ENCODE results near the gene WNT11.

Gene WNT11

DNA sequence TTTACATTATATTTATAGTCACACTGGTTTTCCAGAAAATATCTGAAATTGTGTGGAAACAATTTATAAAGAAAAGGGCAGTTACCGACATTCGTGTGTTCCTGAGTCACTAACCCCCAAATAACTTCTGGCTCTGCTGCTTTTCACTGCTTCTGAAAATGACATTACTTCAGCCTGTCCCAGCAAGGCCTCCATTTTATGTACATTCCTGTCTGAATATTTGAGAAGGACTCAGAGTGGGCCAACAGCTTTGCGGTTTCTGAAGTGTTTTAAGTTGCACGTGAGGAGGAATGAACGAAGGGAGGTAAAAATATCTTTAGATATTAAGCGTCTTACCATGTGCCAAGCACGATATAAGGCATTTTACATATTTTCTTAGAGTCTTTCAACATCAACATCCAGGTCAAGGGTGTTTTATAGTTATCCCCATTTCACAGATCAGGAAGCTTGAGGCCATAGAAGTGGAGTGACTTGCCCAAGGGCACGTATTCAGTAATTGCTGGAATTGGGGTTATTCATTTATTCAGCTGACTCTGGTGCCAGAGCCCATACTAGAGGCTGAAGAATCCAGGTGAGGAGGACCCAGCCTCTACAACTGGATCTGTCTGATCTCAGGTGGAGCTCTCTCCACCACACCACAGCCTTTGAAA is 30.8 kb upstream of the WNT11 start:
- DNase-seq: peak; percentile 12

DNA sequence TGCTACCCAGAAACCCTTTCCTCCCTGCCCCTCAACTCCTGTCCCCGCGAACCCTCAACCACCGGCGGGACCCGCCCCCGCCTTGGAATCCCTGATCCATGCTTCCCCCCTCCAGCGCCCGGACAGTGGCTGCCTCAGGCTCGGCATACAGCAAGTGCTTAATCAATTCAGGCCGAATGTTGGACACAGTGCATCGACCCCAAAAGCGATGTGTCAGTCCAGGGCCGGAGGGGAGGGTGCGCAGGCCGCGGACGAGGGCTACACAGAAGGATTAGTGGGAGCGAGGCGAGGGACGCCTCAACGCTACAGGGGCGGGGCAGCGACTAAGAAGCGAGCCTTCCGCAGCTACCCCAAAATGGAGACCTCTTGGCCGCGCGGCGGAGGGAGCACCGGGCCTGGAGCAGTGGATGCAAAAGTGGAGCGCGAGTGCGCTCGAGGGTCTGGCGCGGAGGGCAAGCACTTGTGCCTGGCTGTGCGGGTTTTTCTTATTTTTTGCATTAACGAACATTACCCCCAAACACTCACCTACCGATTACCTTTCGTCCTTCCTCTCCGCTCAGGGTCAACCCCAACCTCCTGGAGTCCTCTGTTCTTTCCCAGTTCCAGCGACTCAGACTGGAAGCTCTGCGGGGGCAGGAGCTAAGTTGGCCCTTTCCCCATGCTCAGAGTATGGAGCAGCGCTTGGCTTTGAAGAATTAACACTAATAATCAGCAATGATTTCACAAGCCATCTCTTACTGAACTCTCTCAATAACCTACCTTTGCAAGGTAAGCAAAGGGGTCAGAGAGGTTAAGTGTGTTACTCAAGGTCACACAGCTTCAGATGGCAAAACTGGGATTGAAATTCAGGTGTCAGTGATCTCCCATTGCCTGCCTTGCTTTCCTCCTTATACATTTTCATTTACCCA is 30.0 kb upstream of the WNT11 start:
- peak; percentile 84 for DNase-seq

DNA sequence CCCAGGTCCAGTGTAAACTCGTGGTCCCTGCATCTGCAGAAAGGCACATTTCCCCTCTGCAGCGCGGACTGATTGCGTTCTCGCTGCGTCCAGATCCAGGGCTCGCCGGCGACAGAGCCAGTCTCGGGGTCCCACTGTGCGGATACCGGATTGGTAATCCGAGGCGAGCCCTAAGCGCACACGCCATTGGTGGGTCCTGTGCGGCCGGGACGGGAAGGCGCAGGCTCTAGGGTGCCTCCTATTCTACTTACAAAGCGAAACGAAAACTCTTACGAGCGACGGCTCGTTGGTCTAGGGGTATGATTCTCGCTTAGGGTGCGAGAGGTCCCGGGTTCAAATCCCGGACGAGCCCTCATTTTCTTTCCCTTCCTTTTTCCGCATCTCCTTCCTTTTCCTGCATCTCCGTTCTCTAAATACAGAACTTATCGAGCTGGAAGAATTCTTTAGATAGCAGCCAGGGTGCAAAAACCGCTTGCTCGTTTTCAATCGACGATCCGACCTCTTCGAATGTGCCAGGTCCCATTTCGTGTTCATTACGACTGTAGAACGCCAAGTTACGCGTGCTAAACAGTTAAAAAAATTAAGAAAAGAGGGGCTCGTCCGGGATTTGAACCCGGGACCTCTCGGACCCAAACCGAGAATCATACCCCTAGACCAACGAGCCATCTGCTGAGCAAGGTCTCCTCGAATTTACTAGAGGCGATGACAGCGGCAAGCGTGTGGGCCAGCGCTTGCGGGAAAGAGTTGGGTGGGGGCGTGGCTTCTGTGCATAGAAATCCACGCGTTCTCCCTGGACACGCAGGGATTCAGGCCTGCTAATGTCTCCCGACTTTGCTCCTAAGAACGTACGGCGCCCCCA is 29.2 kb upstream of the WNT11 start:
- DNase-seq: peak; percentile 97

DNA sequence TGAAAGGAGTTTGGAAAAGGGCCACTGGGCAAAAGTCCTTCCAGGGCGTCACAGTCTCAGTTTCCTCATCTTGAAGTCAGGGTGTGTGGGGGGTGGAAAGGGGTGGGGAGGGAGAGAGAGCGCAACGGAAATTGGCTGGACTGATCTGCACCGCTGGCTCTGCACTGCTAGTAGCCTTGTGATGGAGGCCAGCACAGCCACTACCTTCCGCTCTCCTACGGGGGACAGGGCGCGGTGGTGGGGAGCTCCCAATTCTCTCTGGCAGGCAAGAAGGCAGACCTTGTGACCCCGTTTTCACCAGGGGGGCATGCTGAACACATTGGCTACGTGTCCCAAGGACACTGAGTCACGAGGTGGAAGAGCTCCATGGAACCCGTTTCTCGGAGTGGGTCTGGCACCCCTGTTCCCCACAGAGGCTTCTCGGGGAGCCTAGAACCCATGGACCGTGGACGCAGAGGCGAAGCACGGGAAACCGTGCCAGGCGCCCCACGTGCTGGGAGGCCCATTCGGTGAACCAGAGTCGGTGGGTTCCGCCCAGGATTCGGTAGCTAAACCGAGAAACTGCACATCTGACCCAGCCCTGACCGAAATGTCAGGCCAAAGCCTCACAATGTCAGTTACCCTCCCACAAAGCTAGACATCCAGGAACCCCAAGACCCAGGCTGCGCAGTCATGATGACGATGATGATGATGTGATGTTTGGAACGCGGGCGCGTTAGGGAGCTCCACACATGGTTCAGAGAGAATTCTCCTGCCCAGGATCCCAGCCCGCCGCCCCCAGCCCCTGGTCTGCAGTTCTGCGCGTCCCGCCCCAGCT is 28.3 kb upstream of the WNT11 start:
- peak; percentile 39 for DNase-seq

DNA sequence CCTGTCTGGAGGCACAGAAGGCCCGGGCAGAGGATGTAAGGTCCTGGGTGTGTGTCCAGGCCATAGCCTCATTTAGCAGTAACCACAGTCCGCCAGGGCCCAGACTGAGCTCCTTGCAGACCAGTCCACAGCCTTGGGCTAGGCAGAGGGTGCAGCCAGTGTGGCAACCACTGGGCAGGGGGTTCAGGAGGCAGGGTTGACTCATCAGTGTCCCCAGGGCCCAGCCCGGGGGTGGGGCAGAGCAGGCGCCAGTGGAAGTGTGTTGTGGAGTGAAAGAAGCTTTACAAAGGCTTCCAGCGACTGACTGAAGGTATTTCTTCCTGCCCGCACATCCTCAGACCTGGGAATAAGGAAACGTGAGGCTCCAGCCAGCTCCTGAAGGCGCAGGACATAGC is 27.7 kb upstream of the WNT11 start:
- peak; percentile 36 for DNase-seq

DNA sequence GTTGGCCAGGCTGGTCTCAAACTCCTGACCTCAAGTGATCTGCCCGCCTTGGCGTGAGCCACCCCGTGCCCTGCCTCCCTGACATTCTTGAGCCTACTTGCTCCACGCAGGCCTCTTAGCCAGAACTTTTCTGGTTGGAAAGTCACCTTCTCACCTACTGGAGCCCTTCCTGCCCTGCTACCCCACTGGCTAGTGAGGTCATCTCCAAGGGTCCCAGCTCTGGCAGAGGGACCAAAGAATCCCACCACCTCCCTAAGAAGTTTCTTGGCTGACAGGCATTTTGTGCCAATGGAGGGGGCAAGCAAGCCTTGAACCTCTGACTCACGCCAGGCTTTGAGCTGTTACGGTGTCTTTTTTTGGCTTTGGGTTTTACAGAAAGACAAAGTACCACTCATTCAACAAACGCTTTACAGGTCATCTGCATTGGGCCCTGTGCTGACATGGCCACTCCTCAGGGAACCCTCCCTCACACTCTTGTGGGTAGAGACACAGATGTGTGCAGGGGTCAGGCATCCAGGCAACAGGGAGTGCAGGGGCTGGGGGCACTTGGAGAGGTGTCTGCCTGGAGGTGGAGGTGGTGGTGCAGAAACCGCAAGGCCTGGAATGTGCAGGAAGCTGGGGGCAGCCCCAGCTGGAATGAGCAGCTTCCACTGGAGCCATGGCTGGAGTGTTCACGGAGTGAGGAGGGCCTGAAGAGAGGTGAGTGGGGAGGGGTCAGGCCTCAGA is 27.1 kb upstream of the WNT11 start:
- no peak for DNase-seq

DNA sequence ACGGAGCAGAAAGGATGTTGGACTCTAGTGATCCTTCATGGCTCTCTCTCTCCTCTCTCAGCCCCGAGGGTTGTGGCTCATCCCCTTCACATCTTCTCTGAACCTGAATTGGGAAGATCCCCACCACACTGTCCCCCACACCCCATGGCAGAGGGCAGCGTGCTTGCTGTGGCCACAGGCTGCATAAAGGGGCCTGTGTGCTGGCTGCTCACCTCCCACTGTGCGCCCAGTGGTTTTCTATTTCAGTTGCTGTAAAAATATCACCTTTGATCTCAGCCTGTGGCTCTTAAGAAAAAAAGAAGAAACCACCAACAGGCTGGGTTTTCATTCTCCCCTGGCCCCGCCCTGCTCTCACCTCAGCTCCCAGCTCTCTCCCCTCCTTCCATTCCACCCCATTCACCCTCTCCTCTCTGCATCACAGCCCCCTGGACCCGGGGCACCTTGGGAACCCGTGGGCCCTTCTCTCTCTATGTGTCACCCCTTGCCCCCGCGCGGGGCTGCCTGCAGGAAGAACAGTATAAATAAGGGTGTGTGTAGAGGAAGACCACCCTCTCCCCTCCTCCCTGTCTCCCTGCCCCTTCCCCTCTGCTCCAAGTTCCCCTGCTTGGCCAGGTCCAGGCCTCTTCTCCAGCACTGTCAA is 25.8 kb upstream of the WNT11 start:
- peak; percentile 43 for DNase-seq

DNA sequence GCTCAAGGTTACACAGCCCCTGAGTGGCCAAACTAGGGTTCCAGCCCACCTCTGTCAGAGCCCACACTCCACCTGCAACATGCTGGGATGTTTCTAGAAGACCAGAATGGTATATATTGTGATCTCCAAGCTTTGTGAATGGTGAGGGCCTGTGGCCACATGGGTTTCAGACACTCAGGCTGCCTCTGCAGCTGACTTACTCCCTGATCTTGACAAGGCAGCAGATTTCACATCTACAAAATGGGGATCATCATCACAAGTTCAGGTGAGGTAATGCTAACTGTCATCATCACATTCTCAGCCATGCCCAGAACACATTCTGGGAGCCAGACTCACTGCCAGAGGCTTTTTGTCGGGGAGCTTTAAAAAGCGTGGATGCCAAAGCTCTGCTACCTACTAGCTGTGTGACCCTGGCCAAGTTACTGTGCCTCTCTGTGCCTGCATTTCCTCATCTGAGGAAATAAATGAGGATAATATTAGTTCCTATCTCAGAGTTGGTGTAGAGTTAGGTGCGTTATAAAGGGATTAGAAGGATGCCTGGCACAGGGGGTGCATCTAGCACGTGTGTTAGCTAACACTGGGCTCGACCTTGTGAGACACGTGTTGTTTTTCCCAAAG is 24.9 kb upstream of the WNT11 start:
- no peak for DNase-seq

DNA sequence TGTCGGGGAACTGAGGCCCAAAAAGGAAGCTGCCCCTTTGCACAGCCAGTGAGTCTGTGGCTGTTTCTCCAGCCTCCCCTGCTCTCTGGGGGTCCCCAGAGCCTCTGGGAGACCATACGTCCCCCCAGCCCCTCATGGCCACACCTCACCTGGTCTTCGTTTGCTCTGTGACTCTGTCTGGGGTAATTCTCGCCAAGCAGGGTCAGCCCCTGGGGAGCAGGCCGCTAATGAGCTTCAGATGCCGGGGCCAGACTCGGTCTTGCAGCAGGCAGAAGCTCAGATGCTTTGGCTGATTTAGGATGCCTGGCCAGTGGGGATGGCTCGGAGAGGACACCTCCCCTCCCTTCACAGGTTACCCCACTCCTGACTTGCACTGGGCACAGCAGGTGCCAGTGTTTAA is 24.1 kb upstream of the WNT11 start:
- DNase-seq: peak; percentile 67

DNA sequence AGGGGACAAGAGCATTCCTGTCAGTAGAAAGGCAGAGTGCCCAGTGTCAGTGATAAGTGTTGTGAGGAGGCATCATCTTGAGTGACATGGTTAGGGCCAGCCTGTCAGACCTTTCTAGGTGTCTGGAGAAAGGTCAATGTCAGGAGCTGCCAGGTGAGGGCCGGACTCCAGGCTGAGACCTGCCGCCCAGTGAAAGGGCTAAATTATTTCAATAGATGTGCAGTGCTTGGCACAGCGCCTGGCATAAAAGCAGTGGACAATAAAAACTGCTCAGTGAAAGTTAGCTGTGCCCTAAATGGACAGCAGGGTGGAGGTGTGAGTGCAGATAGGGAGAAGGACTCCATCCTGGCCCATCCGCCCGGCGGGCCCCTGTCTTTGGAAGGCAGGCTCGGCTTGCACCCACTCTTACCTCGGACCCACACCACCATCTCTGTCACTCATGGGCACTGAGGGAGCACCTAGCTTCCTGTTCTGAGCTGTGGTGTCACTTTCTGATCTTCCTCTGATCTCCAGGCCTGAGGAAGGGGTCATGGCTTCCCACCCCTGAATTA is 23.5 kb upstream of the WNT11 start:
- peak; percentile 24 for DNase-seq

DNA sequence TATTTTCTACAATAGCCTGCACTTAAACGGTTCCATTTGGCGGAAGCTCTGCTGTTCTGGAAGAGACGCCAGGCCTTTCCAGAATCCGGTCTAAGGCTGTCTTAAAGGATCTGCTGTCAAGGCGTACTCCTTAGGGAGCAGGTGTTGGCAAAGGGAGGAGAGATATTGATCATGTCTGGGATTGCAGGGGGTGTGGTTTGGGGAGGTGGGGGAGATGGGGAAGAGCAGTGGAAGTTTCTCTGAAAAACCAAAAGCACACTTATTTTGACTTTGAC is 22.5 kb upstream of the WNT11 start:
- no peak for DNase-seq

DNA sequence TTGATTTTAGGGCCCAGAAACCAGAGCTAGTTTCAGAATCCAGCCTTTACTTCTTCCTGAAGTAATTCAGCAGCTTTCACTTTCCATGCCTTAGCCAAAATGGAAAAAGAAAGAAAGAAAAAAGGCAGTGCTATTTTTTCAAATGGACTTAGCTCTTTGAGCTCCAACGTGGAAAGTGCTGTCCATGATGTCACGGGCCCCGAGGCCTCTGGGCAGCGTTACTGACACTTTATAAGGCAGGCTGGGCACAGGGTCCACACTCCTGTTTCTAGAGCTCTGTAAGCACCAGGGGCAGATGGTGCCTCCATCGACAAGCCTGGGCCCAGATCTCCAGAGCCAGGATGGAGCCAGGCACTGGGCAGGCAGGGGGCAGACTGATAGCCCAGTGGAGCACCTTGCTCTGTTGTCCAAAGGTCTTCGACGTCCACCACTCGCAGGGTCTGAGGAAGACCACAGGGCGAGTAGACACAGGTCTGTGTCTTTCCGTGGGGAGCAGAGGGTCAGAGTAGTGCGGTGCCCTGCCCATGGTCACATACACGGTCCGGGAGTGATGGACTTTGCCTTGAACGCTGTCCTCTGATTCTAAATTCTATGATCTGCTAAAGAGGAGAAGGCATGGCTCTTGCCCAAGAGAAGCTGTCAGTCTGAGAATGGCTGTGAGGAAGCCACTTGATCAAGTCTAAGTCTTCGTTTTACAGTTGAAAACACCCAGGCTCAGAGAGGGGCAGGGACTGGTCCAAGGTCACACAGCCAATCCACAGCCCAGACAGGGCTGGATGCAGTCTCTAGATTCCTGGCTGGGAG is 22.0 kb upstream of the WNT11 start:
- no peak for DNase-seq

DNA sequence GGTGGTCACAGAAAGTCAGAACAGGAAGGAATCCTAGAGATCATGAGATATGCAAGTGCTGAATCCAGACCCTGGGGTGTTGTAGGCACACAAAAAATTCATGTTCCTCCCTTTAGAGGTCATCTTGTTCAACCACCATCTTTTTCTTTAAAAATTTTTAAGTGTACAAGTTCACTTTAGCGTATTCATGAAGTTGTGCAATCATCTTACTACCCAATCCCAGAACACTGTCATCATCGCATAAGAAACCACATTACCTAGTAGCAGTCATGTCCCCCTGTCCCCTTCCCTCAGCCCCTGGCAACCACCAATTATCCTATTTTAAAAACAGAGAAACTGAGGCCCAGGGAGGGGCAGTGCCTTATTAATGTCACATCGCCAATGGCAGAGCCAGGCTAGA is 20.3 kb upstream of the WNT11 start:
- no peak for DNase-seq

DNA sequence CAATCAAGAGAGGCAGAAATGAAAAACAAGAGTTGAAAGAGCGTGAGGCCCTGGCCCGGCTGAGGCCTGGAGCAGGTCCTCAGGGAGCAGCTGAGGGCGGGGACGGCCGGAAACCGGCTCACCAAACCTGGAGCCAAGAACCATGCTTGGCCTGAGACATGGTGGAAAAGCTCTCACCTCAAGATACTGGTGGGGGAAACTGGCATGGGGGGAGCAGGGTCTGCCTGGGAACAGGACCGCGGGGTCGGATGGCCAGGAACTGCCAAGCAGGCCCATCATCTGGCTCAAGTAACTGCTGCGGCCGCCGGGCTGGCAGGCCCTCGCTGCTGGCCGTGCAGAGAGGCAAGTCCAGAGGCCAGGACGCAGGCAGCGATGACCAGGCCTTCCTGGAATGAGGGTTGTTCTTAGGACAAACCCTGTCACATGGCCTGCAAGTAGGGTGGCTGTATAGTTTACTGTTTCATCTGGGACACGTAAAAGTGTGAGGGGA is 18.9 kb upstream of the WNT11 start:
- DNase-seq: no peak

DNA sequence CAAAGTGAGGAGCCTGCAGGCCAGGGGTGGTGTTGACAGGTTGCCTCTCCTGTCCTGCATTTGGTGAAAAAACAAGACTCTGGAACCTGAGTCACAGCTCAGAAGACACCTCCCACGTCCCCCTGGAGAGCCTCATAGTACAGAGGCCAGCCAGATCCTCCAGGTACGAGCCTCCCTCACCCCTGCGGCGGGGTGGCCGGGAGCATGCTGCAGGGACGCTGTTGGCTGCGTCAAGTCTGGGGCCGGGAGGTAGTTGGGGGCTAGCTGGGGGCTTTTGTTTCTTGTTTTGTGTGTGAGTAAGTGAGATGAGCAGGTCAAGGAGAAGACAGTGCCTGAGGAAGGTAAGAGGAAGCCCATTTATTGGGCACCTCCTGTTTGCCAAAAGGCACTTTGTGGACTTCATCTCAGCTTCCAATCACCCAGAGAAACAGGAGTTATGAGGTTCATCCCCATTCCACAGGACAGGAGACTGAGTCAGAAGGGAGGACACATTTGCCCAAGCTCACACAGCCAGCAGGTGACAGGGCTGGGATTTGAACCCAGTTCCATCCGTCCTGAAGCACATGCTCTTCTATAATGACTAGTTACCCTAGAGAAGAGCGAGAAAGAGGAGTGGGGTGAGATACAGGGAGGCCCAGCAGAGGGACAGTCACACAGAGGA is 18.3 kb upstream of the WNT11 start:
- no peak for DNase-seq

DNA sequence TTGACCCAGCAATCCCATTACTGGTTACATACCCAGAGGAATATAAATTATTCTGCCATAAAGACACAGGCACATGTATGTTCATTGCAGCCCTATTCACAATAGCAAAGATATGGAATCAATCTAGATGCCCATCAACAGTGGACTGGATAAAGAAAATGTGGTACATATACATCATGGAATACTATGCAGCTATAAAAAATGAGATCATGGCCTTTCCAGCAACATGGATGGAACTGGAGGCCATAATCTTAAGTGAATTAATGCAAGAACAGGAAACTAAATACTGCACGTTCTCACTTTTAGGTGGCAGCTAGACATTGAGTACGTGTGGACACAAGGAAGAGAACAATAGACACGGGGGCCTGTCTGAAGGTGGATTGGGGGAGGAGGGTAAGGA is 15.1 kb upstream of the WNT11 start:
- no peak for DNase-seq

DNA sequence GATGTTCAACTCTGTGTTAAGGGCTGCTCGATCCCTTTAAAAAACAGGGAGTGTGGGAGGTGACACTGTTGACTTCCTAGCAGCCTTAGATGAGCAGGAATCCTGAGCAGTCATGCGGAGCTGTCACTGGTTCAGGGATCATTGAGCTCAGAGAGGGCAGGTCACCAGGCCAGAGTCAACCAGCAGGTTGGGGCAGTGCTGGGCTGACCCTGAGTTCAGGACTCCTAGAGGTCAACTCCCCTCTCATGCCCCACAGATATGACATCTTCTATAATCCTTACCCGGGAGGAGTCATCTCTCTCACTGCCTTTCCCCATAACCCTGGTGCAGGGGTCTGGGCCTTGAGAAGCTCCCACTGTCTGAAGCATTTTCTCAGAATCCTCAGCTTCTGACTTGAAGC is 12.9 kb upstream of the WNT11 start:
- no peak for DNase-seq

DNA sequence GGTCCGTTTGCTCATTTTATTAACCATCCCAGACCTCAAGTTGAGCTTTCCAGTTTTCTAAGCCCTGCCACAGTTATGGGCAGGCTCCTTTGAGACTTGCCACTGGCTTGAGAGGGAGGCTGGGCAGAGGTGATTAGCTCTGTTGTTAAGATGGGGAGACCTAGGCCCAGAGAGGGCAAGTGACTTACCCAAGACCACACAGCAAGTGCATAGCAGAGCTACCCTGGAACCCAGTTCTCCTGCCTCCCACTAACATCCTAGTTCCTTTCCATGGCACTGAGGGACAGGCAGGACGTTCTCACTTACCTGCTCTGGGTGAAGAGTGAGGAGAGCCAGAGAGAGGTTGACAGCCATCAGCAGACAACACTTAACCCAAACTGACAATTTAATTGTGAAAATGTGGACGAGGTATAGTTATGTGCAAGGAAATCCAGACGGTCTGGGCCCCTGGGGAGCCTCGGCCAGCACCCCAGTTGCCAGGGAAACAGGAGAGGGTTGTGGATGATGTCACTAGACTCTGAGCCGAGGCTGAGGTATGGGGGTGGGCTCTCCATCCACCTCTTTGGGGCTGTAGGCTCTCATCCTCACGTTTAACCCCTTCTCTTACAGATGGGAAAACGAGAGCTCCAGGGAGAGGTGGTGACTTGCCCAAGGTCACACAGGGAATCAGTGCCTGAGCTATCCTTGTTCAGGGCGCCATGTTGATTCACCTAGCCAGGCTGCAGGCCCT is 12.3 kb upstream of the WNT11 start:
- peak; percentile 34 for DNase-seq

Measured in NCI-H69 (cell line).